Measurements from ENCODE around the gene ATP2C2. TPM values are rescaled to one million over a fixed set of nuclear protein-coding genes. Genes with fewer than 3 reads are reported as not detected.

ATP2C2 gene
- total and polyA plus RNA-seq, 12 donors = 0.07 to 2.2 (median 0.54) TPM; not detected in 2

DNA sequence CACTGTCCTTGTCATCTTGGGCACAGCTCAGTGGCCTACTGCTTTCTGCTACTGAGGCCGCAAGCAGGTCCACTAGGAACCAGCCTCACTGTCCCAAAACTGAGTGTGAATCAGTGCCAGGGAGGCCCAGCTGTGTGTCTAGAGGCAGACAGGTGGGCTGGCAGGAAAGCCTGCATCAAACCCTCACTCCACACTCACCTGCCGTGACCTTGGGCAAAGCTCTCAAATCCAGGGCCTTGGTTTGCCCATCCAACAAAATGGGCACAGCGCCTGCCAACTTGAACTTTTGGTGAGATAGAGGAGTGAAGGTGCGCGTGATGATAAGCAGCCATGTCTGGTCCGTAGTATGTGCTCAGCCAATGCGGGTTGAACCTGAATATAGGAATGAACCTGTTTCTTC, 14.8 kb downstream of the ATP2C2 start:
- no peak overlapping the region for H3K27ac ChIP-seq
- DNase-seq = no peak
- intact Hi-C loops (cut with DNase I) = no loop called here
- no peaks in the 10 kb centered on the region for H3K4me1 ChIP-seq (replicated peaks in 1 of 2)
- no peaks in the 10 kb centered on the region for H3K27me3 ChIP-seq
- H3K4me3 ChIP-seq = no peak overlapping the region
- 72 to 96% (median 93%) methylated on average over 6 to 7 of the region's 7 CpGs for WGBS, 4 donors
- H3K9me3 ChIP-seq (replicated peaks in 1 of 3) = no peaks in the 10 kb centered on the region
- TF ChIP-seq CTCF (IDR thresholded peaks at IDR 0.05) = no peak
- no peak for TF ChIP-seq POLR2A (IDR thresholded peaks at IDR 0.05)
- H3K36me3 ChIP-seq (replicated peaks in 1 of 2) = no peaks in the 10 kb centered on the region

DNA sequence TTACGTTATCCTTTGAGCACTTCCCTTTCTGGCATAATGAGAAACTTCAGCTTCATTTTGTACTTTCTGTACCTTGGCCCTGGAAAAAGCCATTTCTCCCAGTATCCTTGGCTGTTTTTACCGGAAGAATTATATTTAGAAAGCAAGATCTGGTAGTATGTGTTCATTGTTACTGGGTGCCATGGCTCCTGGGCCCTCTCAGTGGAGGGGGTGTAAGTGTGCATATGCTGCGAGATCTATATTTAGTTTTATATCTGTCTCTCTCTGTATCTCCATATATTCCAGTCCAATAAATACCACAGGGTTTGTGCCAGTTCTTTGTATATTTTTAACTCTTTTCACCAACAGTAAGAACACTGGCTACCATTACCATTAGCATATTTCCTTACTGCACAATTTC, 17.7 kb downstream of the ATP2C2 start:
- H3K4me3 ChIP-seq = no peak overlapping the region
- H3K9me3 ChIP-seq (replicated peaks in 1 of 3) = no peaks in the 10 kb centered on the region
- H3K4me1 ChIP-seq (replicated peaks in 1 of 2) = no peaks in the 10 kb centered on the region
- H3K36me3 ChIP-seq (replicated peaks in 1 of 2) = no peaks in the 10 kb centered on the region
- TF ChIP-seq CTCF (IDR thresholded peaks at IDR 0.05) = no peak
- no peak for TF ChIP-seq POLR2A (IDR thresholded peaks at IDR 0.05)
- DNase-seq = no peak
- no peaks in the 10 kb centered on the region for H3K27me3 ChIP-seq
- no peak overlapping the region for H3K27ac ChIP-seq
- WGBS, 4 donors = 73 to 84% (median 82%) methylated on average over 3 of the region's 3 CpGs
- intact Hi-C loops (cut with DNase I) = no loop called here

DNA sequence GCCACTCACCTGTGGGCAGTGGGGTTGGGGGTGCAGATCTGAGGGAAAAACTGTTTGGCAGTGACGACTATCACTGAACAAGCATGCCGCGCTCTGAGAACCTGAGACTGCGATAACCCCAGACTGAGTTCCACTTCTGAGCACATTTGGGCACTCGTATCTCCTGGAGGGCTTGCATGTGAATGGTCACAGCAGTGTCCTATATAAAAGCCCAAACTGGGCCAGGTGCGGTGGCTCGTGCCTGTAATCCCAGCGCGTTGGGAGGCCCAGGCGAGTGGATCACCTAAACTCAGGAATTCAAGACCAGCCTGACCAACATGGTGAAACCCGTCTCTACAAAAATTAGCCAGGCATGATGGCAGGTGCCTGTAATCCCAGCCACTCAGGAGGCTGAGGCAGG, 18.7 kb downstream of the ATP2C2 start:
- Histone ChIP-seq H3K9me3 (replicated peaks in 1 of 3) (no peaks in the 10 kb centered on the region), H3K27ac (no peak overlapping the region), H3K4me1 (replicated peaks in 1 of 2) (no peaks in the 10 kb centered on the region), H3K36me3 (replicated peaks in 1 of 2) (no peaks in the 10 kb centered on the region), H3K27me3 (no peaks in the 10 kb centered on the region), H3K4me3 (no peak overlapping the region)
- 82 to 91% (median 85%) methylated on average over 5 to 11 of the region's 11 CpGs for WGBS, 4 donors
- TF ChIP-seq POLR2A (IDR thresholded peaks at IDR 0.05) = no peak
- TF ChIP-seq CTCF (IDR thresholded peaks at IDR 0.05) = no peak
- intact Hi-C loops (cut with DNase I) = no loop called here
- DNase-seq = no peak

GRCh38 chr16:84390131-84390785, 21.9 kb downstream of the ATP2C2 start:
- Histone ChIP-seq H3K36me3 (replicated peaks in 1 of 2) (no peaks in the 10 kb centered on the region), H3K27ac (no peak overlapping the region), H3K4me3 (no peak overlapping the region), H3K4me1 (replicated peaks in 1 of 2) (no peaks in the 10 kb centered on the region), H3K27me3 (peaks cover 7% of the 10 kb centered on the region), H3K9me3 (replicated peaks in 1 of 3) (no peaks in the 10 kb centered on the region)
- DNase-seq = no peak
- WGBS, 4 donors = 79 to 84% (median 81%) methylated on average over 25 to 30 of the region's 30 CpGs
- intact Hi-C loops (cut with DNase I) = no loop called here
- TF ChIP-seq CTCF (IDR thresholded peaks at IDR 0.05) (no peak), POLR2A (IDR thresholded peaks at IDR 0.05) (no peak)
